GM21576 (cell line): Measurements from ENCODE around the gene SLX4.

ENCODE experiments used
- ATAC-seq: cut with Tn5 transposase; IDR thresholded peaks from one replicate; pipeline ENCODE4 v1.9.1; 2021; ENCODE audit warnings: mild to moderate bottlenecking, moderate library complexity; ENCODE audit not compliant: unreplicated experiment

The SLX4 gene

DNA sequence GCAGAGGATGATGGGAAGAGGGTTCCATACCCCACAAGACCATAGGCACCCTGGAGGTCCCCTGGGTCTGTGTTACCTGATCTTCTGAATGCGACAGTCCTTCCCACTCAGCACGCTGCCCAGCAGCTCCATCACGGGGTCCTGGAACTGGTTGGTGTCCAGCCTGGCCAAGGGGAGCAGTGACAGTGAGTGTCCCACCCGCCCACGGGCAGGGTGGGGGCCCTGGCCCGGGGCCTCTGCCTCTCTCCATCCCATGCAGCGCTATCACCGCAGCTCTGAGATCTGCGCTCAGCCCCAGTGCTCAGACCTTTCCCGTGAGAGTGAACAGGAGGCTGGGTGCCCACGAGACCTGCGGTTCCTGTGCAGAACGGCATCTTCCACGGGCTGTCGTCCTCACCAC, 49.8 kb downstream of the SLX4 start:
- no peak for ATAC-seq

DNA sequence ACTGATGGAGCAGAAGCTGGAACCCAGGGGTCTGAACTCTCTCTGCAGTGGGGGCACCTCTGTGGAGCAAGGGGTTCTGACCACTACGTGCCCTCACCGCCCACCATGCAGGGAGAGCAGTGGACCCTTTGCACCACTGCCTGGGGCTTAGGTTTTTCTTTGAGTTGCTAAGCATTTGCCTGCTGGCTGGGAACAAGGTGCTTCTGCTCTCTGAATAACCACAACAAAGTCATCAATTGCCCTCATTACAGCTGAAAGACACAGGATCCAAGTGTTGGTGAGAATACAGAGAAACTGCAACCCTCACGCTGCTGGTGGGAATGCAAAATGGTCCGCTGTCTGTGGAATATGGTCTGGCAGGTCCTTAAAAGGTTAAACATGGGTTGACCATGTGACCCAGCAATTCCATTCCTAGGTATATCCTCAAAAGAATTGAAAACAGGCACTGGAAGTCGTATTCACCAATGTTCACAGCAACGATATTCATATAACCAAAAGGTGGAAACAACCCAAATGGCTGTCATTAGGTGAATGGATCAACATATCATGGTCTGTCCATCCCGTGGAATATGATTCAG, 57.0 kb downstream of the SLX4 start:
- ATAC-seq: no peak

DNA sequence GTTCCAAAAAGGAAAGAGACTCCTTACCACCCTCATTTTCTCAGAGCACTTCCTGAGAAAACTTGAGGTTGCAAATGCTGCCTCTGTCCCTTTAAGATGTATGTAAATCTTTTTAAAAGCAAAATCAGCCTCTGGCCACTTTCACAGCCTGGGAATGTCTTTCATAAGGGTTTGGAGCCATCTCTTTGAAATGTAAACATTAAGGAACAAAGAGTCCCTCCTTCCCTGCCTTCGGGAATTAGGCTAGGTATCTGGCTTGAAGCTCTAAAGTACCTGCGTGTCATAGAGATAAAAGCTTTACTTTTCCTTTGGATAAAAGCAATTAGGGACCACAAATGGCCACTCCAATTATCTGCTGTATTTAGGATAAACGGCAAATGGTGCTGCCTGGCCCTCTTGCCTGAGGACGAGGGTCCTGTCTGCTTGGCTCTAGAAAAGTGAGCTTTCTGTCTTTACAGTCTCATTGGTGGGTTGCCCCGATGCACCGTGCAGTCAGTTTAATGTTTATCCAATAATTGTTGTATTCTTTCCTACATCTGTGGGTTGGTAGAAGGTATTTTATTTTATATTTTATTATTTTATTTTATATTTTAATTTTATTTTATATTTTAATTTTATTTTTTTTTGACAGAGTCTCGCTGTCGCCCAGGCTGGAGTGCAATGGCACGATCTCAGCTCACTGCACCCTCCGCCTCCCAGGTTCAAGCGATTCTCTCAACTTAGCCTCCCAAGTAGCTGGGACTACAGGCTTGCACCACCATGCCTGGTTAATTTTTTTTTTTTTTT, 58.1 kb downstream of the SLX4 start:
- ATAC-seq: no peak

DNA sequence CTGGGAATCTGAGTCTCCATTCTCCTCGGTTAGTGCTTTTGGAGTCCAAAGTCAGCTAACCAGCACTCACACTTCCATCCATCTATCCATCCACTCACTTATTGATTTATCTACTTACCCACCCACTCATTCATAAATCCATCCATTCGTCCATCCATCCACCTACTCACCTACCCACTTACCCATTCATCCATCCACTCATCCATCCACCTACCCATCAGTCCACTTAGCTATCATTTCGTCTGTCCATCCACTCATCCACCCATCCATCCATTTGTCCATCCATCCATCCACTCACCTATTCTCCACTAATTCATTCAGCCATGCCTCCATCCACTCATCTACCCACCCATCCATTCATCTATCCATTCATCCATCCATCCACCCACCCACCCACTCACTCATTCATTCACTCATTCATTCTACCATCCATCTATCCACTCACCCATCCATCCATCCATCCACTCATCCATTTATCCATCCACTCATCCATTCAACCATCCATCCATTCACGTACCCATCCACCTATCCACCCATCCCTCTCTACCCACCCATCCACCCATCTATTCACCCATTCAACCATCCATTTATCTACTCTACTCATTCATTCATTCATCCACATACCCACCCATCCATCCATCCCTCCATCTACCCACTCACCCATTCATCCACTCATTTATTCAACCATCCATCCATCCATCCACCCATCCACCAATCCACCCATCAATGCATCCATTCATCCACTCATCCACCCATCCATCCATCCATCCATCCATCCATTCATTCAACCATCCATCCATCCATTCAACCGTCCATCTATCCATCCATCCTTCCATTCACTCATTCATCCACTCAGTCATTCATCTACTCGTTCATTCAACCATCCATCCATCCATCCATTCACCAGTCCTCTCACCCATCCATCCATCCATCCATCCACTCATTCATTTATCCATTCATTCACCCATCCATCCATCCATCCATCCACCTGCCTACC, 60.3 kb downstream of the SLX4 start:
- ATAC-seq: no peak

DNA sequence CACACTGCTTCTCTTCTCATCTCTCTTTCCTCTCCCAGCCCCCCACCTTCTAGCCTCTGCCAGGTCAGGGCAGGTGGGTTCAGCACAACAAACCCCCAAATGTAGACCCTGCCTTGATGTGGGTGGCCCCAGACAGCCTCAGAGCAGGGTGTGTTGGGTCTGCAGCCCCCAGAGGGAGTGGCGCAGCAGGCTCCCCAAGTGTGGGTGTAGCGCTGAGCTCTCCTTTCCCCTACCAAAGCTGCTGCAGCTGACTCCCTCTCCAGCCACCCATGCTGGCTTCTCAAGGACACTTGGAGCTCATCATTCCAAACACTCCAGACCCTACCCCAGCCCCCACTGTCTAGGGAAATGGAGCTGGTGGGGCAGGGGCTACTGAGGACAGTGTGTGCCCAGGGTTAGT, 61.5 kb downstream of the SLX4 start:
- ATAC-seq: no peak

DNA sequence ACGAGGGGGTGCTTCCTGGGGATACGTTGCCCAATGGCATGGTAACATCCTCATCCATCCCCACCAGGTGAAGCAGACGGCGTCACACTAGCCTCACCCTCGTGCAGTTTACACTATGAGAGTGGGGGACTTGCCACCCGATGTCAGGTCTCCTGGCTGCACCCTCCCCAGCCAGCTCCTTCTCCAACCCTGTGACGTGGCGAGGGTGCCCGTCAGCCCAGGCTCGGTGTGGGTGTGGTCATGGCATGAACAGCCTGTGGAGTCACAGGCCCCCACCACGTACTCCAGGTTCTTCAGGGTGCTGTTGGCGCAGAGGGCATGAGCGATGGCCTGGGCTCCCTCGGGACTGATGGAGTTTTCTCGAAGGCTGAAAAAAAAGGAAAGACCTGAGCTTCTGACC, 62.5 kb downstream of the SLX4 start:
- no peak for ATAC-seq

DNA sequence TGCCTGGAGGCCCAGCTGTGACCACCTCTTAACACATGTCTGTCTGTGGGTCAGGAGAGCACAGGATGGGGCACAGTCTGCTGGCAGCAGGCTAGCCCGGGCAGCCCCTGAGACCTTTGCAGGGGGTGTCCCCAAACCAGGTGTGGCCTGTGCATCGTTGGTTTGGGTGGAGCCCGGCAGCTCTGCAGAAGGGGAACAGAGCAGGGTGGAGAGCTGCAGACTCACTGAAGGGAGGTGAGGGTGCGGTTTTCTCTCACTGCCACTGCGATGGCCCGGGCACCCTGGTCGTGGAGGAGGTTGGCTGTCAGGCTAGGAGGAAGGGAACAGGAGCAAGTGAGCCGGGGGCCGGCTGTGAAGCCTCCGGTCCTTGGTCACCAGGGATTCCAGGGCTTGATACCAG, 63.0 kb downstream of the SLX4 start:
- ATAC-seq: no peak

DNA sequence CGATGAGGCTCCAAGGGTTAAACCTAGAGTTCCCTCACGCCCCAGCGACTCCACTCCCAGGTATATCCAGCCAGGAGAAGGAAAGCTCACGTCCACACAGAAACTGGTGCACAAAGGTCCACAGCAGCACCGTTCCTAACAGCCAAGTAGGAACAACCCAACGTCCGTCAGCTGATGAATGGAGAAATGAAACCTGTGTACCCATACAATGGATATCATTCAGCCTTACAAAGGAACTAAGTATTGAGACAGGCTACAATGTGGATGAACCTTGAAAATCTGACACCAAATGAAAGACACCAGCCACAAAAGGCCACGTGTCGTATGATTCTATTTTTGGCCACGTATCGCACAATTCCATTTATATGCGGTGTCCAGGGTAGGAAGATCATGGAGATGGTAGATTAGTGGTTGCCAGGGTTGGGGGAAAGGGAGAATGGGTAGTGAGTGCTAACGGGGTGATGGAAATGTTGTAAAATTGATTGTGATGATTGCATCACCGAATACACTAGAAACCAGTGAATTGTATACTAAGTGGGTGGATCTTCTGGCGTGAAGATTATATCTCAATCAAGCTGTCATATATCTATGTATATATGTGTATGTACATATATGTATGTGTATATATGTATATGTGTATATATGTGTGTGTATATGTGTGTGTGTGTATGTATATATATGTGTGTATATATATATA, 64.3 kb downstream of the SLX4 start:
- no peak for ATAC-seq

DNA sequence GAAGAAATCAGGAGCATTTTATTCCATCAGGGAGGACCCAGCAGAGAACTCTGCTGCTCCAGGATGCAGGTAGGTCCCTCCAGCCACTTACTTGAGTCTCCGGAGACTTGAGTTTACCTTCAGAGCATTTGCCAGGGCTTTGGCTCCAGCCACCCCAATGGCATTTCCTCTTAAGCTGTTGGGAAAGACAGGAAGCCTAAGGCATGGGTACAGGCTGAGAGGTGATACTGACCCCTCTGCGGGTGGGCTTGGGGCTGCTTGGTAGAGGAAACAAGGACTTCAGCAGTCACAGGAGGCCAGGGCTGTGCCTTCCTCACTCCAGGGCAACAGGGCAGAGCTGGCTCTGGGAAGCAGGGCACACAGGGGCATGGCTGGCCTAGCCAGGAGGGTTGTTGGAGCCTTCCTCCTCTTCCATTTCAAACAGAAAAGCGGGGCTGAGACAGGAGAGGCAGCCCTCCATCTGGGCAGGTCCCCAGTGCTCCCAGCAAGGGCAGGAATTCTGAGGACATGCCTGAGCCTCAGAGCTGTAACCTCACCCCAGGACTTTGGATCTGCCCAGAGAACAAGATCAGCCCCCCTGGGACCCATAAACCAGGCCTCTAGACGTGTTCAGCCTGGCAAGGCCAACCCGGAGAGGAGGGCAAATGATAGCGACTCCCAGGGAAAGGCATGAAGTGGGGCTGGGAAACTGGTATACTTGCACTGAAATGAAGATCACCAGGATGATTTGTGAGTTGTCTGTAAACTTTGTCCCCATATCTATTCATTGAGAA, 68.6 kb downstream of the SLX4 start:
- ATAC-seq: no peak

DNA sequence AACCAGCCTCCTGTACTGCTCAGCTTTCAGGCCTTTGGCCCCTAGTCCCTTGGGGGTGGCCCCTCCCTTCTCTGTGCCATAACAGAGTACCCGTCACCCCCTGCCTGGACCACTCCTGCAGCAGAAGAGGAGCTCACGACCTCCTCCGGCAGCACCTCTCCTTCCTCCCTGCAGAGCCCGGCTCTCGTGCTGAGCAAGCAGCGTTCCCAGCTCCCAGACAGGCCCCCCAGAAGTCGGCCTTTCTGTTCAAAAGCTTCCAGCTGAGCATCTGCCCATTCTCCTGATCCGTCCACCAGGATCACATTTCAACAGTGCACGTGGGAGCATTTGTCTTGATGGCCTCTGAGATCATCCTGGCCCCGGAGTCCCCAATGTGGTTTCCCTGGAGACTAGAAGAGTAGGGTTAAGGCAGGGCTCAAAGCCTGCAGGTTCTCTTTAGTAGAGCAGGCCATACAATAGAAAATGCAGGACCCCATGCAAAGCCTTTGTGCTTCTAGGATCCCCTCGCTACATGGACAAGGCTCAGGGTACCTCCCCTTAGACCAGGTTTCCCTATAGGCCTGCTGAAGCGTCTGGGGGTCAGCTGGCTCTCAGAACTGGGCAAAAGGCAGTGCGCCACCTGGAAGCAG, 69.8 kb downstream of the SLX4 start:
- no peak for ATAC-seq

DNA sequence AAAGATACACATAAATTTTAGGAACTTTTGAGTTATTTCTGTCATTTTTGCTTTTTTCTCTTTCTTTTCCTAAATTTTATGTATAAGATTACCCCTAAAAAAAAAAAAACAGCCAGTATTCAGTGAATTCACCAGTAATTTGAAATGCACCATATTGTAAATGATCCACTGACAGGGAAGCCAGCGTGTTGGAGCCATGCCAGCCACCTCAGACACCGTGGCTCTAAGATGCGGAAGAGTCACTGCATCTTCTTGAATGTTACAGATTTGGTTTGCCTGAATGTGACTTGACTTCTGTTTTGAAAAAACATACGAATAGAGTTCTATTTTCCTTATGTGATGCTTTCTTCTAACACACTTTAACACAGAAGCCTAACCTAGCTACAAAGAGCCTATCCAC, 73.2 kb downstream of the SLX4 start:
- no peak for ATAC-seq

DNA sequence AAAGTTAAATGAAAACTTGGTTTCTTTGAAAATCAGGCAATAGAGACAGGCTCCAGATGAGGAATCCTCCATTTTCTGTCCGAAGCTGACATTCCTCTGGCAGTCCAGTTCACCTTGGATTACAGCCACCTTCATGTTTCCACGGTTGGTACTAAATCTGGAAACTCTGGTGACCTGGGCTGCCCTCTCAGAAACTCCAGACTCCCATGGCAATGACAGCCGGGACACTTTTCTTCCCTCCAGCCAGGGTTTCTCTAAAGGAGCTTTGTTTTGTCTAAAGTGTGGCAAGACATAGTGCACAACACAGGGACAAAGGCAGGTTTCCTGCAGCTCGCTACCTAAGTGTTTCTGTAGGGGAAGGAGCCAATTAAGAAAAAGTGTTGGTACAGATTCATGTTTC, 74.6 kb downstream of the SLX4 start:
- no peak for ATAC-seq

DNA sequence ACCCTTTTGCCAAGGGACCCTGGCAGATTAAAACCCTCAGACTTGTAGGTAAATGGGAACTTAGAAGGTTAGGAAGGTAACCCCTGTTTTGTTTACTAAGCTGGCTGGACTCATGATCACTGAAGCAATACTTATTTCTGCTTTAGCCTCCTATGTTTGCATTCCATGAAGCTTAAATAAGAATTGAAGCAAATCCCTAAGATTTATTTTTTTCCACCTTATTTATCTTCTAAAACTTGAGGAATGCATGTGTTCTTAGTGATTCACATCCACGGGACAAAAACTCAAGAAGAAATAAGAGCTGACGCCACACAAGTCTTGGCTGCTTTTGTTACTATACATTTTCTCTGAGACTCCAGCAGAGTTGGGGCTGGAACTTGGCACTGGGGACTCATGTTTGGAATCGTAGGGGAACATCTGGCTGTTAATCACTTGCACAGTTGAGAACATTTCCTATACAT, 75.1 kb downstream of the SLX4 start:
- ATAC-seq: no peak

DNA sequence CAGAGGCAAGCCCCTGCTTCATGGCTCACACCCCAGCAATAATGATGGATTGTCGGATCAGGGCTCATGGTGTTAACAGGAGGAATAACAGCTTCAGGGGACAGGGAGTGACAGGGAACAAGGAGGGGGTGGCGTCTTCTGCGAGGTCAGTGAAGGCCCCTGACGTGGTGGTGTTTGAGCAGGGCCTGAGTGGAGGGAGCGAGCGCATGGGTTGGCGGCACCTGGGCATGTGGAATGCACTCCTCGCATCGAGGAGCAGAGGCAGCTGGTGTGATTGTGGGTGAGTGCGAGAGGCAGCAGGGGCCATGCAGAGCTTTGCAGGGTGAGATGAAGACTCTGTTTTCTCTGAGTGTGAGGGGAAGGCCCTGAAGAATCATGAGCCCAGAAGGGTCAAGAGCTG, 77.3 kb downstream of the SLX4 start:
- no peak for ATAC-seq

DNA sequence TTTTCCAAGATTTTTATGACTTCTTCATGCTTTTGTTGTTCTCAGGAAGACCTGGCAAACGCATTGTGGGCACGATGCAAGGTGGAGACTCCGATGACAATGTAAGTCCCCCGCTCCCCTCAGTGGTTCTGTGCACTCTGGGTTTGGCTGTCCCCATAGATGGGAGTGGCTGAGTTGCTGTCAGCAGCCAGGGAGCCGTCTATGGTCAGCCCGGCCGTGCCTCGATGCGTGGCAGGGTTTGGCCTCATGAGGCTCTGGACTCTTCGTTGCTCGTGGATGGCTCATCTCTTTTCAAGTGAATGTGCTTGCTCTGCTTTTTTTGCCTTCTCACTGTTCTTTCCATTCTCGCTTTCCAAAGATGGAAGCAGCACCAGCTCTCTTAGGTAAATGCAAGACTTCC, 78.7 kb downstream of the SLX4 start:
- no peak for ATAC-seq
